SK-N-SH treated with all-trans-retinoic acid at 6 μM for 48 hours (cell line): ENCODE measurements around the gene ANKLE2.

Experiments
- ATAC-seq: fragments of 200-7000 bp; cut with Tn5 transposase; 3 replicates; pipeline ENCODE4 v1.9.1; 2020; ENCODE audit warnings: mild to moderate bottlenecking, moderate library complexity
- ARNTL ChIP-seq: fragments of 450-650 bp; formaldehyde crosslinking; IDR thresholded peaks from 2 replicates; pipeline ENCODE4 v1.5.0; 2020; ENCODE audit warnings: low read depth, mild to moderate bottlenecking, moderate library complexity, borderline replicate concordance
- BACH2 ChIP-seq: fragments of 250-450 bp; sonication (Bioruptor Pico); IDR thresholded peaks from 2 replicates; pipeline ENCODE4 v1.9.0; 2021; ENCODE audit warnings: mild to moderate bottlenecking, borderline replicate concordance
- CSDC2 ChIP-seq: fragments of 250-450 bp; sonication (Bioruptor Pico); IDR thresholded peaks from 2 replicates; pipeline ENCODE4 v1.5.0; 2020; ENCODE audit warnings: mild to moderate bottlenecking, moderate library complexity
- ESRRG ChIP-seq: fragments of 250-450 bp; sonication (Bioruptor Pico); IDR thresholded peaks from 2 replicates; pipeline ENCODE4 v1.6.1; 2021; ENCODE audit warnings: mild to moderate bottlenecking
- ISL1 ChIP-seq: fragments of 250-450 bp; sonication (Bioruptor Pico); IDR thresholded peaks from 2 replicates; pipeline ENCODE4 v2.1.2; 2022; ENCODE audit warnings: mild to moderate bottlenecking, moderate library complexity
- PATZ1 ChIP-seq: fragments of 250-450 bp; sonication (Bioruptor Pico); IDR thresholded peaks from 2 replicates; pipeline ENCODE4 v1.8.0; 2020; ENCODE audit warnings: mild to moderate bottlenecking, moderate library complexity, borderline replicate concordance
- PPARA ChIP-seq: fragments of 250-450 bp; sonication (Bioruptor Pico); IDR thresholded peaks from 2 replicates; pipeline ENCODE4 v1.5.0; 2020; ENCODE audit warnings: mild to moderate bottlenecking, borderline replicate concordance
- SNAI2 ChIP-seq: fragments of 250-450 bp; sonication (Bioruptor Pico); IDR thresholded peaks from 2 replicates; pipeline ENCODE4 v1.5.0; 2020; ENCODE audit warnings: mild to moderate bottlenecking, moderate library complexity
- TCF4 ChIP-seq: fragments of 250-450 bp; sonication (Bioruptor Pico); IDR thresholded peaks from 2 replicates; pipeline ENCODE4 v1.8.0; 2021; ENCODE audit warnings: mild to moderate bottlenecking, moderate library complexity, borderline replicate concordance
- TOX ChIP-seq: fragments of 250-450 bp; sonication (Bioruptor Pico); IDR thresholded peaks from 2 replicates; pipeline ENCODE4 v1.8.0; 2021; ENCODE audit warnings: mild to moderate bottlenecking, moderate library complexity, borderline replicate concordance
- ZC3H10 ChIP-seq: fragments of 250-450 bp; sonication (Bioruptor Pico); IDR thresholded peaks from 2 replicates; pipeline ENCODE4 v1.5.1; 2021; ENCODE audit warnings: mild to moderate bottlenecking, moderate library complexity
- ZFP3 ChIP-seq: fragments of 250-450 bp; sonication (Bioruptor Pico); IDR thresholded peaks from 2 replicates; pipeline ENCODE4 v1.5.0; 2020; ENCODE audit warnings: mild to moderate bottlenecking, moderate library complexity
- ZFP30 ChIP-seq: fragments of 450-650 bp; formaldehyde crosslinking; IDR thresholded peaks from 2 replicates; pipeline ENCODE4 v1.5.0; 2022; ENCODE audit warnings: mild to moderate bottlenecking, moderate library complexity
- ZNF565 ChIP-seq: fragments of 450-650 bp; formaldehyde crosslinking; conservative IDR thresholded peaks from 2 replicates; pipeline ENCODE4 v1.5.0; 2020; ENCODE audit warnings: low read depth, mild to moderate bottlenecking, moderate library complexity
- ZNF70 ChIP-seq: fragments of 450-650 bp; formaldehyde crosslinking; IDR thresholded peaks from 2 replicates; pipeline ENCODE4 v1.5.0; 2020; ENCODE audit warnings: mild to moderate bottlenecking, moderate library complexity
- ZNF8 ChIP-seq: fragments of 450-650 bp; formaldehyde crosslinking; IDR thresholded peaks from 2 replicates; pipeline ENCODE4 v1.5.0; 2020; ENCODE audit warnings: mild to moderate bottlenecking, moderate library complexity
- TF ChIP-seq, protein P1 (sequence below): fragments of 250-450 bp; sonication (Bioruptor Pico); IDR thresholded peaks from 2 replicates; pipeline ENCODE4 v1.5.1; 2020; ENCODE audit warnings: low read depth, mild to moderate bottlenecking, moderate library complexity
- TF ChIP-seq, protein P2 (sequence below): fragments of 250-450 bp; sonication (Bioruptor Pico); IDR thresholded peaks from 2 replicates; pipeline ENCODE4 v1.5.1; 2021; ENCODE audit warnings: mild to moderate bottlenecking, moderate library complexity
- TF ChIP-seq, protein P3 (sequence below): fragments of 250-450 bp; sonication (Bioruptor Pico); IDR thresholded peaks from 2 replicates; pipeline ENCODE4 v1.8.0; 2021; ENCODE audit warnings: low read depth, mild to moderate bottlenecking, moderate library complexity, borderline replicate concordance
- TF ChIP-seq, protein P4 (sequence below): fragments of 250-450 bp; sonication (Bioruptor Pico); IDR thresholded peaks from 2 replicates; pipeline ENCODE4 v1.5.0; 2020; ENCODE audit warnings: mild to moderate bottlenecking, moderate library complexity

Gene ANKLE2

DNA sequence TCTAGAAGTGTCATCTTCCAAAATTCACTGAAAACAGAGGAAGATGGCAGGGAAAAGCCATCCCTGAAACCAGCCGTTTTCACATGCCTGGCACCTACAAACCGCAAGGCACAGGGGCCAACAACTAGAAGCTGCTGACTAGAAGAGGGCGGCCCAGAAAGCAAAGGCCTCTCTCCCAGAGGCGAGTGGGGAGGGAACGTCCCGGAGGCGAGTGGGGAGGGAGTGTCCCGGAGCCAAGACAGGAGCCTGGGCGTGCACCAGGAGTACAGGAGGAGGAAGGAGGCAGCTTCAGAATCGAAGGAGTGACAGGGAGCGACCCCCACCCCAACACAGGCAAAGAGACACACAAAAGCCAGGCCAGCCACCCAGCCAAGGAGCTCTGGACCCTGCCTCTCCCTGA is 21.0 kb downstream of the ANKLE2 start (continued):
- TF ChIP-seq, protein P1, sequence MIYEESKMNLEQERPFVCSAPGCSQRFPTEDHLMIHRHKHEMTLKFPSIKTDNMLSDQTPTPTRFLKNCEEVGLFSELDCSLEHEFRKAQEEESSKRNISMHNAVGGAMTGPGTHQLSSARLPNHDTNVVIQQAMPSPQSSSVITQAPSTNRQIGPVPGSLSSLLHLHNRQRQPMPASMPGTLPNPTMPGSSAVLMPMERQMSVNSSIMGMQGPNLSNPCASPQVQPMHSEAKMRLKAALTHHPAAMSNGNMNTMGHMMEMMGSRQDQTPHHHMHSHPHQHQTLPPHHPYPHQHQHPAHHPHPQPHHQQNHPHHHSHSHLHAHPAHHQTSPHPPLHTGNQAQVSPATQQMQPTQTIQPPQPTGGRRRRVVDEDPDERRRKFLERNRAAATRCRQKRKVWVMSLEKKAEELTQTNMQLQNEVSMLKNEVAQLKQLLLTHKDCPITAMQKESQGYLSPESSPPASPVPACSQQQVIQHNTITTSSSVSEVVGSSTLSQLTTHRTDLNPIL (CRISPR knock-in tag): no peak
- TF ChIP-seq, protein P2, sequence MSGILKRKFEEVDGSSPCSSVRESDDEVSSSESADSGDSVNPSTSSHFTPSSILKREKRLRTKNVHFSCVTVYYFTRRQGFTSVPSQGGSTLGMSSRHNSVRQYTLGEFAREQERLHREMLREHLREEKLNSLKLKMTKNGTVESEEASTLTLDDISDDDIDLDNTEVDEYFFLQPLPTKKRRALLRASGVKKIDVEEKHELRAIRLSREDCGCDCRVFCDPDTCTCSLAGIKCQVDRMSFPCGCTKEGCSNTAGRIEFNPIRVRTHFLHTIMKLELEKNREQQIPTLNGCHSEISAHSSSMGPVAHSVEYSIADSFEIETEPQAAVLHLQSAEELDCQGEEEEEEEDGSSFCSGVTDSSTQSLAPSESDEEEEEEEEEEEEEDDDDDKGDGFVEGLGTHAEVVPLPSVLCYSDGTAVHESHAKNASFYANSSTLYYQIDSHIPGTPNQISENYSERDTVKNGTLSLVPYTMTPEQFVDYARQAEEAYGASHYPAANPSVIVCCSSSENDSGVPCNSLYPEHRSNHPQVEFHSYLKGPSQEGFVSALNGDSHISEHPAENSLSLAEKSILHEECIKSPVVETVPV: no peak

DNA sequence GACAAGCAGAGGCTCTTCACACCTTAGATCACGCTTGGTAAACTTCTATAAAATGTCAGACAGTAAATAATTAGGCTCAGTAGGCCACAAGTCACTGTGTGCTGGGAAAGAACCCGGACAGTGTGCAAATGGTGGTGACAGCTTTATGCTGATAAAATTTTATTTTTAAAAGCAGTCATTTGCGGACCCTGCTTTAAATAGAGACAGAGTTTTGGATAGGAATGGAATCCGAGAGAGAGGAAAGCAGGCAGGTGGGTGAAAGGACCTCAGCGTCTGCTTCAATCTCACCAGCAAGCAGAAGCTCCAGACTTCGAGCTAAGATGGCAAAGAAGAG is 21.4 kb downstream of the ANKLE2 start:
- ATAC-seq: no peak
- no peak for TF ChIP-seq TCF4 (CRISPR knock-in tag)
- no peak for TF ChIP-seq ZC3H10
- TF ChIP-seq PATZ1 (CRISPR knock-in tag): no peak
- no peak for TF ChIP-seq PPARA (CRISPR knock-in tag)
- TF ChIP-seq ZNF70: no peak
- no peak for TF ChIP-seq SNAI2 (CRISPR knock-in tag)
- TF ChIP-seq, protein P3, sequence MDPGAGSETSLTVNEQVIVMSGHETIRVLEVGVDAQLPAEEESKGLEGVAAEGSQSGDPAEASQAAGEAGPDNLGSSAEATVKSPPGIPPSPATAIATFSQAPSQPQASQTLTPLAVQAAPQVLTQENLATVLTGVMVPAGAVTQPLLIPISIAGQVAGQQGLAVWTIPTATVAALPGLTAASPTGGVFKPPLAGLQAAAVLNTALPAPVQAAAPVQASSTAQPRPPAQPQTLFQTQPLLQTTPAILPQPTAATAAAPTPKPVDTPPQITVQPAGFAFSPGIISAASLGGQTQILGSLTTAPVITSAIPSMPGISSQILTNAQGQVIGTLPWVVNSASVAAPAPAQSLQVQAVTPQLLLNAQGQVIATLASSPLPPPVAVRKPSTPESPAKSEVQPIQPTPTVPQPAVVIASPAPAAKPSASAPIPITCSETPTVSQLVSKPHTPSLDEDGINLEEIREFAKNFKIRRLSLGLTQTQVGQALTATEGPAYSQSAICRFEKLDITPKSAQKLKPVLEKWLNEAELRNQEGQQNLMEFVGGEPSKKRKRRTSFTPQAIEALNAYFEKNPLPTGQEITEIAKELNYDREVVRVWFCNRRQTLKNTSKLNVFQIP (CRISPR knock-in tag): no peak
- TF ChIP-seq ZNF8 (CRISPR knock-in tag): no peak
- no peak for TF ChIP-seq ZFP3 (CRISPR knock-in tag)
- TF ChIP-seq, protein P2: no peak
- no peak for TF ChIP-seq BACH2 (CRISPR knock-in tag)
- TF ChIP-seq ISL1 (CRISPR knock-in tag): no peak
- no peak for TF ChIP-seq ZFP30 (CRISPR knock-in tag)
- no peak for TF ChIP-seq ARNTL
- TF ChIP-seq TOX (CRISPR knock-in tag): no peak

DNA sequence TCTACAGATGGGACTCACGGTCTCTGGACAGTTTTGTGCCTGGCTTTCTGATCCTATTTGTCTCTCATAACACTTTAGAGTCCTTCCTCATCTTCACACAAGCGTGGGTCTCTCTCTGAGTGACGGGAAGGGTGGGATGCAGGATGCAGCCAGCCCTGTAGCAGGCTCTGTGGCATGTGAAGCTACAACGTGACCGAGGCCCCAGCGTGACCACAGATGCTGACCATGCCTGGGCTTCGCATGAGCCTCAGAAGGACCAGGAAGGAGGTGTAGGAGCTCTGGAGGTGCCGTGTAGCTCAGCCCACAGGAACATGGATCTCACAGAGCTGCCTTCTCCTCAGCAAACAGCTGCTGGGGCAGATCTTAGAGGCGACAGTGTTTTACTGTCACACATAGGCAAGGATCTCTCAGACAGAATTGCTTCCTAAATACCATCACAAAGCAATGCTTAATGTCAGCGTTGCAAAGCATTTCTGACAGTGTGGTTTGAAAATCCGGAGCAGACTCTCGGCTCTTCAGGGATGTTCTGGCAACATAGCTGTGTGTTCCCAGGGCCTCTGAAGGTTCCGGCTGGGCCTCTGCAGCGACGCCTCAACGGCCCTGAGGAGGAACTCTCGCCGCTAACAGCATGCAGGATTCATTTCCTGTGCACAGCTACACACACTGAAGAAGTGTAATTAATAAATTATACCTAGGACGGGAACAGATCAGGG is 21.9 kb downstream of the ANKLE2 start:
- no peak for ATAC-seq
- TF ChIP-seq ZNF565 (CRISPR knock-in tag) (no peak), ZC3H10 (no peak), ZNF70 (no peak), ZFP3 (CRISPR knock-in tag) (no peak), ARNTL (no peak), TCF4 (CRISPR knock-in tag) (no peak), CSDC2 (no peak), ZFP30 (CRISPR knock-in tag) (no peak), SNAI2 (CRISPR knock-in tag) (no peak), ESRRG (CRISPR knock-in tag) (no peak), ISL1 (CRISPR knock-in tag) (no peak), PPARA (CRISPR knock-in tag) (no peak), ZNF8 (CRISPR knock-in tag) (no peak), PATZ1 (CRISPR knock-in tag) (no peak)
- TF ChIP-seq, protein P3 (CRISPR knock-in tag): no peak
- TF ChIP-seq, protein P1 (CRISPR knock-in tag): no peak
- TF ChIP-seq, protein P4, sequence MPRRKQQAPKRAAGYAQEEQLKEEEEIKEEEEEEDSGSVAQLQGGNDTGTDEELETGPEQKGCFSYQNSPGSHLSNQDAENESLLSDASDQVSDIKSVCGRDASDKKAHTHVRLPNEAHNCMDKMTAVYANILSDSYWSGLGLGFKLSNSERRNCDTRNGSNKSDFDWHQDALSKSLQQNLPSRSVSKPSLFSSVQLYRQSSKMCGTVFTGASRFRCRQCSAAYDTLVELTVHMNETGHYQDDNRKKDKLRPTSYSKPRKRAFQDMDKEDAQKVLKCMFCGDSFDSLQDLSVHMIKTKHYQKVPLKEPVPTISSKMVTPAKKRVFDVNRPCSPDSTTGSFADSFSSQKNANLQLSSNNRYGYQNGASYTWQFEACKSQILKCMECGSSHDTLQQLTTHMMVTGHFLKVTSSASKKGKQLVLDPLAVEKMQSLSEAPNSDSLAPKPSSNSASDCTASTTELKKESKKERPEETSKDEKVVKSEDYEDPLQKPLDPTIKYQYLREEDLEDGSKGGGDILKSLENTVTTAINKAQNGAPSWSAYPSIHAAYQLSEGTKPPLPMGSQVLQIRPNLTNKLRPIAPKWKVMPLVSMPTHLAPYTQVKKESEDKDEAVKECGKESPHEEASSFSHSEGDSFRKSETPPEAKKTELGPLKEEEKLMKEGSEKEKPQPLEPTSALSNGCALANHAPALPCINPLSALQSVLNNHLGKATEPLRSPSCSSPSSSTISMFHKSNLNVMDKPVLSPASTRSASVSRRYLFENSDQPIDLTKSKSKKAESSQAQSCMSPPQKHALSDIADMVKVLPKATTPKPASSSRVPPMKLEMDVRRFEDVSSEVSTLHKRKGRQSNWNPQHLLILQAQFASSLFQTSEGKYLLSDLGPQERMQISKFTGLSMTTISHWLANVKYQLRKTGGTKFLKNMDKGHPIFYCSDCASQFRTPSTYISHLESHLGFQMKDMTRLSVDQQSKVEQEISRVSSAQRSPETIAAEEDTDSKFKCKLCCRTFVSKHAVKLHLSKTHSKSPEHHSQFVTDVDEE (CRISPR knock-in tag): no peak
